ENCODE measurements around the gene TBC1D23.
"Not testable (repeated sequence)": the region's sequence is repeated elsewhere in the genome, so short reads cannot be mapped to it uniquely, and the experiment has no call there.

Gene TBC1D23

GRCh38 chr3:100310355-100310965 lies 49.7 kb downstream of the TBC1D23 start:
- H3K36me3 Mint-ChIP-seq = peaks cover 70% of the 10 kb centered on the region
- H3K9me3 Mint-ChIP-seq = no peaks in the 10 kb centered on the region
- DNase-seq (ENCODE audit: low spot score in 2 of 2) (no peak), ATAC-seq (no peak)
- no peaks in the 10 kb centered on the region for H3K4me1 Mint-ChIP-seq
- H3K4me3 Mint-ChIP-seq = no peak overlapping the region
- no peak overlapping the region for H3K27ac Mint-ChIP-seq

- Mint-ChIP-seq H3K36me3 (peaks cover 70% of the 10 kb centered on the region), H3K4me3 (no peak overlapping the region), H3K9me3 (no peaks in the 10 kb centered on the region), H3K27ac (no peak overlapping the region), H3K4me1 (no peaks in the 10 kb centered on the region)
- no peak for DNase-seq (ENCODE audit: low spot score in 2 of 2)
- no peak for ATAC-seq
Observed at GRCh38 chr3:100311011-100311410, 50.2 kb downstream of the TBC1D23 start.

- Mint-ChIP-seq H3K36me3 (peaks cover 49% of the 10 kb centered on the region), H3K9me3 (no peaks in the 10 kb centered on the region), H3K4me3 (no peak overlapping the region), H3K27ac (no peak overlapping the region), H3K4me1 (peaks cover 7% of the 10 kb centered on the region)
- ATAC-seq (peak; percentile 61), DNase-seq (ENCODE audit: low spot score in 2 of 2) (peak in 1 of 2 donors; percentile 56)
Observed at GRCh38 chr3:100316641-100317069, 55.9 kb downstream of the TBC1D23 start.

GRCh38 chr3:100317912-100318311 lies 57.1 kb downstream of the TBC1D23 start:
- H3K4me1 Mint-ChIP-seq = peaks cover 7% of the 10 kb centered on the region
- no peak overlapping the region for H3K4me3 Mint-ChIP-seq
- peaks cover 44% of the 10 kb centered on the region for H3K36me3 Mint-ChIP-seq
- H3K27ac Mint-ChIP-seq = peak overlapping the region; percentile 6
- no peaks in the 10 kb centered on the region for H3K9me3 Mint-ChIP-seq
- DNase-seq (ENCODE audit: low spot score in 2 of 2) (no peak), ATAC-seq (peak; percentile 56)

GRCh38 chr3:100319951-100320350 lies 59.2 kb downstream of the TBC1D23 start:
- DNase-seq (ENCODE audit: low spot score in 2 of 2) (no peak), ATAC-seq (no peak)
- Mint-ChIP-seq H3K36me3 (peaks cover 43% of the 10 kb centered on the region), H3K9me3 (no peaks in the 10 kb centered on the region), H3K4me3 (no peak overlapping the region), H3K27ac (no peak overlapping the region), H3K4me1 (peaks cover 7% of the 10 kb centered on the region)

- H3K4me3 Mint-ChIP-seq = no peak overlapping the region
- ATAC-seq (no peak), DNase-seq (ENCODE audit: low spot score in 2 of 2) (no peak)
- H3K27ac Mint-ChIP-seq = no peak overlapping the region
- no peaks in the 10 kb centered on the region for H3K4me1 Mint-ChIP-seq
- H3K36me3 Mint-ChIP-seq = peaks cover 36% of the 10 kb centered on the region
- no peaks in the 10 kb centered on the region for H3K9me3 Mint-ChIP-seq
Observed at GRCh38 chr3:100324044-100324443, 63.3 kb downstream of the TBC1D23 start.

GRCh38 chr3:100325827-100326226 lies 65.0 kb downstream of the TBC1D23 start:
- peaks cover 23% of the 10 kb centered on the region for H3K36me3 Mint-ChIP-seq
- no peak overlapping the region for H3K4me3 Mint-ChIP-seq
- H3K4me1 Mint-ChIP-seq = no peaks in the 10 kb centered on the region
- H3K27ac Mint-ChIP-seq = no peak overlapping the region
- ATAC-seq (no peak), DNase-seq (ENCODE audit: low spot score in 2 of 2) (no peak)
- no peaks in the 10 kb centered on the region for H3K9me3 Mint-ChIP-seq

- not testable (repeated sequence) for H3K9me3 Mint-ChIP-seq; H3K27ac Mint-ChIP-seq; DNase-seq (ENCODE audit: low spot score in 2 of 2); H3K4me1 Mint-ChIP-seq; H3K4me3 Mint-ChIP-seq; ATAC-seq
- H3K36me3 Mint-ChIP-seq = peaks cover 21% of the 10 kb centered on the region
Observed at GRCh38 chr3:100327377-100327776, 66.6 kb downstream of the TBC1D23 start.

- H3K4me1 Mint-ChIP-seq = peaks cover 5% of the 10 kb centered on the region
- no peak for ATAC-seq
- no peaks in the 10 kb centered on the region for H3K9me3 Mint-ChIP-seq
- no peak for DNase-seq (ENCODE audit: low spot score in 2 of 2)
- no peak overlapping the region for H3K4me3 Mint-ChIP-seq
- peaks cover 6% of the 10 kb centered on the region for H3K36me3 Mint-ChIP-seq
- H3K27ac Mint-ChIP-seq = no peak overlapping the region
Observed at GRCh38 chr3:100329800-100330489, 69.2 kb downstream of the TBC1D23 start.

GRCh38 chr3:100330651-100331050 lies 69.9 kb downstream of the TBC1D23 start:
- Mint-ChIP-seq H3K27ac (no peak overlapping the region), H3K4me1 (peaks cover 12% of the 10 kb centered on the region), H3K4me3 (no peak overlapping the region), H3K36me3 (peaks cover 12% of the 10 kb centered on the region), H3K9me3 (no peaks in the 10 kb centered on the region)
- no peak for ATAC-seq
- no peak for DNase-seq (ENCODE audit: low spot score in 2 of 2)

GRCh38 chr3:100331660-100332059 lies 70.9 kb downstream of the TBC1D23 start:
- Mint-ChIP-seq H3K27ac (no peak overlapping the region), H3K4me1 (peaks cover 20% of the 10 kb centered on the region), H3K36me3 (peaks cover 18% of the 10 kb centered on the region), H3K4me3 (no peak overlapping the region), H3K9me3 (no peaks in the 10 kb centered on the region)
- no peak for ATAC-seq
- peak in 1 of 2 donors; percentile 36 for DNase-seq (ENCODE audit: low spot score in 2 of 2)

- H3K36me3 Mint-ChIP-seq = peaks cover 13% of the 10 kb centered on the region
- ATAC-seq (no peak), DNase-seq (ENCODE audit: low spot score in 2 of 2) (no peak)
- H3K27ac Mint-ChIP-seq = no peak overlapping the region
- no peaks in the 10 kb centered on the region for H3K9me3 Mint-ChIP-seq
- no peak overlapping the region for H3K4me3 Mint-ChIP-seq
- peaks cover 20% of the 10 kb centered on the region for H3K4me1 Mint-ChIP-seq
Observed at GRCh38 chr3:100333051-100333450, 72.3 kb downstream of the TBC1D23 start.

GRCh38 chr3:100333970-100334487 lies 73.2 kb downstream of the TBC1D23 start:
- Mint-ChIP-seq H3K27ac (peak overlapping the region; percentile 97), H3K9me3 (no peaks in the 10 kb centered on the region), H3K36me3 (peaks cover 17% of the 10 kb centered on the region), H3K4me3 (peak overlapping the region; percentile 96), H3K4me1 (peaks cover 20% of the 10 kb centered on the region)
- DNase-seq (ENCODE audit: low spot score in 2 of 2) (no peak), ATAC-seq (peak; percentile 49)

GRCh38 chr3:100334488-100335351 lies 73.9 kb downstream of the TBC1D23 start, which contains the start of gene NIT2:
Gene NIT2 (plus strand): TSS chr3:100334757. CDS start chr3:100334792, 35 bp downstream.
- Mint-ChIP-seq H3K27ac (peak within 1 kb of the TSS; percentile 97), H3K4me3 (peak within 1 kb of the TSS; percentile 96), H3K4me1 (peaks cover 20% of the 10 kb centered on the region), H3K9me3 (no peaks in the 10 kb centered on the region), H3K36me3 (peaks cover 24% of the 10 kb centered on the region)
- peak; percentile 98 for ATAC-seq
- DNase-seq (ENCODE audit: low spot score in 2 of 2) = peak; percentile 70 to 86

GRCh38 chr3:100335434-100335833 lies 74.6 kb downstream of the TBC1D23 start:
- Mint-ChIP-seq H3K36me3 (peaks cover 31% of the 10 kb centered on the region), H3K27ac (peak overlapping the region; percentile 97), H3K9me3 (no peaks in the 10 kb centered on the region), H3K4me1 (peaks cover 20% of the 10 kb centered on the region), H3K4me3 (peak overlapping the region; percentile 96)
- ATAC-seq = peak; percentile 55
- DNase-seq (ENCODE audit: low spot score in 2 of 2) = peak in 1 of 2 donors; percentile 56
